Anterior cingulate cortex (tissue), 58 donors: Measurements from ENCODE around the gene PIK3CD.
"Not testable (repeated sequence)": the region's sequence is repeated elsewhere in the genome, so short reads cannot be mapped to it uniquely, and the experiment has no call there.

Source experiments
- DNase-seq, 58 donors: peaks; one replicate each; lab custom pipeline; 2025; lab: John Stamatoyannopoulos, UW

Gene PIK3CD

GRCh38 chr1:9653491-9654050 lies 2.0 kb downstream of the PIK3CD start:
- no peak for DNase-seq

DNA sequence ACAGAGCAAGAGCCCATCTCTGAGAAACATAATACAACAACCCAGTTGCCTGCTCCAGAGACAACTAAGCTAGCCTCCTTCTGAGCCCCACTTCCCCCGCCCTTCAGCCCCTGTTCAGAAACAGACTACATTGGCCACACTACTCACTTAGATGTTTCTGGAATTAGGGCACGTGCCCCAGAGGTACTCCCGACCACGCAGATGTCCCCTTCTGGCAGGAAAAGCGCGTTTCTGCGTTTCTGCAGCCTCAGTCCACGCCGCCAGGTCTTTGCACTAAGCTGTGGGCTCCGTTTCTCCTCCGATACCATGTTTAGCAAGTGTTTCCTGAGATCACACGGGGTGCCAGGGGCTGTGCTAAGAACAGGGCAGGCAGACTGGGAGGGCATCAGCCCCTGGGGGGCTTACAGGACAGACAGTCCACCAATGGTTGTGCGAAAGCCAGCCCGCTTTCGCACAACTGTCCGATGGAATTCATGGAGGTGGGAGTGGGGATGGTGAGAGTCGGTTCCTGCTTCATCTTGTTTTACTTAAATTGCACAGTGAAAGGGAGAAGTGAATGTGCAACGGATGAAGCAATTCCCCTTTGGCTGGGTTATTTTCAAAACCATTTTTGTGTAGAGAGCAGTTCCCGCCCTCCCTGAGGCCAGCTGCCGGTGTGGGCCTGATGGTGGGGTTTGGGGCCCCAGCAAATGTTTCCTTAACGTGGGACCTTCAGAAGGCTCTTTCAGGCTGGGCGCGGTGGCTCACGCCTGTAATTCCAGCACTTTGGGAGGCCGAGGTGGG lies 2.7 kb downstream of the PIK3CD start:
- DNase-seq: no peak

DNA sequence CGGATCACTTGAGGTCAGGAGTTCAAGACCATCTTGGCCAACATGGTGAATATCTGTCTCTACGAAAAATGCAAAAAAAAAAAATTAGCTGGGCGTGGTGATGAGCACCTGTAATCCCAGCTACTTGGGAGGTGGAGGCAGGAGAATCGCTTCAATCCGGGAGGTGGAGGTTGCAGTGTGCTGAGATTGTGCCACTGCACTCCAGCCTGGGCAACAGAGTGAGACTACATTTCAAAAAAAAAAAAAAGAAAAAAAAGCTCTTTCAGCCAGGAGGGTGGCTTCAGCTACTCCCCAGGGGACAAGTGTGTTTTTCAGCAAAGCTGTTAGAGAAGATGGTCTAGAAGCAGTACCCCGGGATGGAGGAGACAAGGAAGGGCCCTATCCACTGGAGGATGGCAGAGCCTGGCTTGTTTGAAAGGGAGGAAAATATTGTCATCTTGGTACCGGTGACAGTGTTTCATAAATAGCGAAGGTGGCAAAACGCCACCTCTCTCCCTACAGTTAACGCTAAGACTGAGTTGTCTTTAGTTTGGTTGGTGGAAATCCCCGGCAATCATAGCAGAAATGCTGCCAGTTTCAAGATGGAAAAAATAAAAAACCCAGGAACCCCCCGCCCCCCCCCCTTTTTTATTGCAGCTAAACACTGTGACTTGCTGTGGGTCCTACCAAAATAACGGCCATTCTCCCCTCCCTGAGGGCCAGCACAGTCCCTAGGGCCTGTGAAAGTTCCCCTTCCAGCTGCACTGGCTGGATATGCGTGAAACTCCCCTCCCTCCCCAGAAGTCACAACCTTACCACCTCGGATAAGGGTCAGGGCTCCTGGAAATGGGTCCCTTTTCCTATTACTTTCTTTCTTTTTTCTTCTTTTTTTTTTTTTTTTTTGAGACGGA lies 3.5 kb downstream of the PIK3CD start:
- DNase-seq: no peak

GRCh38 chr1:9655836-9656235 lies 4.3 kb downstream of the PIK3CD start:
- no peak for DNase-seq

GRCh38 chr1:9657521-9658032 lies 6.0 kb downstream of the PIK3CD start:
- no peak for DNase-seq

GRCh38 chr1:9658199-9658598 lies 6.7 kb downstream of the PIK3CD start:
- no peak for DNase-seq

DNA sequence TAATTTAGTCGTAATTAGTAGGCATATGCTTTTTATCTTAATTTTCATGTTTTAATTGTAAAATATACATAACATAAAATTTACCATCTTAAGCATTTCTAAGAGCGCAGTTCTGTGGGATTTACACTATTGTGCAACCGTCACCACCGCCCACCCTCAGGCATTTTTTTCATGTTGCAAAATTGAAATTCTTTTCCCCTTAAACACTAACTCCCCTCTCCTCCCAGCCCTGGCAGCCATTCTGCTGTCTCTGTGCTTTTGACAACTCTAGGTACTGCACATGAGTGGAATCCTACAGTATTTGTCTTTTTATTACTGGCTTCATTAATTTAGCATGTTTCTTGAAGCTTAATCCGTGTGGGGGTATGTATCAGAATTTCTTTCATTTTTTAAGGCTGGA lies 7.8 kb downstream of the PIK3CD start:
- no peak for DNase-seq

GRCh38 chr1:9663257-9663656 lies 11.7 kb downstream of the PIK3CD start:
- no peak for DNase-seq

DNA sequence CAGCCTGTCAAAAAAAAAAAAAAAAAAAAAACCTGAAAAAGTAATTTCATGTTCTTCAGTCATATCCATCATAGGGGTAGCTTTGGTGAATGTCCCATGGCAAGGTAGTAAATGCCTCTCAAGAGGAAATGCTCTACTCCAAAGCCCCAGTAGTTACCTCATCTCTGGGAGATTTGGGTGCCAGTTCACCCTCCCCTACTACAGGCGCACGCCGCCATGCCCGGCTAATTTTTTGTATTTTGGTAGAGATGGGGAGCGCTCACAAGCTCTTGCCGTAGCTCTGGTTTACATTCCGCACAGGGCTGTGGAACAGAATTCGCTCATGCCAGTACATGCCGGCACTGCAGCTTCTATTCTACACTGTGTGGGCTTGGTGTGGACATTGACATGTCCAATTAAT lies 13.7 kb downstream of the PIK3CD start:
- no peak for DNase-seq

- no peak for DNase-seq
Measured at GRCh38 chr1:9668080-9668479, 16.5 kb downstream of the PIK3CD start.

GRCh38 chr1:9670085-9670484 lies 18.6 kb downstream of the PIK3CD start:
- DNase-seq: no peak

- DNase-seq: no peak
Measured at GRCh38 chr1:9671377-9672140, 20.0 kb downstream of the PIK3CD start.

DNA sequence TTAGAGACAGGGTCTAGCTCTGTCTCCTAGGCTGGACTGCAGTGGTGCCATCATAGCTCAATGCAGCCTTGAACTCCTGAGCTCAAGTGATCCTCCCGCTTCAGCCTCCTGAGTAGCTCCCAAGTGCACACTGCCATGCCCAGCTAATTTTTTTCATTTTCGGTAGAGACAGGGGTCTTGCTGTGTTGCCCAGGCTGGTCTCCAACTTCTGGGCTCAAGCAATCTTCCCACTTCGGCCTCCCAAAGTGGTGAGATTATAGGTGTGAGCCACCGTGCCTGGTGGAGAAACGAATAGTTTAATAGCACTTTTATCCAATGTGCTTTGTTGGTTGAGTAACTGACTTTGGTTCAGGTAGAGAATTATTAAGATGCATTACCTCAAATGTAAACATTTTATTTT lies 20.9 kb downstream of the PIK3CD start:
- DNase-seq: no peak

GRCh38 chr1:9675393-9675792 lies 23.9 kb downstream of the PIK3CD start:
- no peak for DNase-seq

DNA sequence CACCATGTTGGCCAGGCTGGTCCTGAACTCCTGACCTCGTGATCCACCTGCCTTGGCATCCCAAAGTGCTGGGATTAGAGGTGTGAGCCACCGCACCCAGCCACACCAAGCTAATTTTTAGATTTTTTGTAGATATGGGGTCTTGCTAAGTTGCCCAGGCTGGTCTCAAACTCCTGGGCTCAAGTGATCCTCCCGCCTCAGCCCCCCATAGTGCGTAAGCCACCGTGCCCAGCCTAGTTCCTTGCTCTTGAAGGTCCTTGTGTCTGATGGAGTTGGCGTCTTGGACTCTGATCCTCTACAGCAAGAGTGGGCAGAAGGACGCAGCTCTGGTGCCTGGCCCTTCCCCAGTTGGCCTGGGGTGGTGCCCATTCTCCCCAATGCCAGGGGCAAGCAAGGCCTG lies 24.6 kb downstream of the PIK3CD start:
- DNase-seq: not testable (repeated sequence)

- DNase-seq: no peak
Measured at GRCh38 chr1:9676815-9677393, 25.4 kb downstream of the PIK3CD start.

- DNase-seq: no peak
Measured at GRCh38 chr1:9680091-9680490, 28.6 kb downstream of the PIK3CD start.

DNA sequence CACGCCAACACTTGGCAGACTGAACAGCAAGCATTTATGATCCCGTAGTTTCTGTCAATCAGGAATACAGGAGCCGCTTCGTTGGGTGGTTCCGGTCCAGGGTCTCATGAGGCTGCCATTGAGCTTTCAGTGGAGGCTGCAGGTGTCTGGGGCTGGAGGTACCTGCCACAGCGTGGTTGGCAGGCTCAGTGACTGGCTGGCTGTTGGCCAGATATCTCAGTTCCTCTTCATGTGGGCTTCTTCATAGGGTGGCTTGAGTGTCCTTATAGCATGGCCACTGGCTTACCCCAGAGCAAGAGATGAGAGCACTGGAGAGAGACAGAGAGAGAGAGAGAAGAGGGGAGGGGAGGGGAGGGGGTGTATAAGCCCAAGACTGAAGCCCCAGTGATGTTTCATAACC lies 29.3 kb downstream of the PIK3CD start:
- no peak for DNase-seq

- DNase-seq: no peak
Measured at GRCh38 chr1:9684801-9685200, 33.3 kb downstream of the PIK3CD start.
